Measurements from ENCODE around the gene FKBP10. TPM values are rescaled to one million over a fixed set of nuclear protein-coding genes. Genes with fewer than 3 reads are reported as not detected.
"Not testable (repeated sequence)": the region's sequence is repeated elsewhere in the genome, so short reads cannot be mapped to it uniquely, and the experiment has no call there.

Gene FKBP10
- total RNA-seq, 4 donors from 2014 or later, result 4.2 to 25.4 (median 6.8) TPM

GRCh38 chr17:41837761-41838538, 25.1 kb downstream of the FKBP10 start, which contains the start of gene KLHL10:
TSS of gene KLHL10 (plus strand) at chr17:41837825. CDS start at chr17:41837933, 108 bp downstream.
- 96 to 97% methylated on average over 15 of the region's 15 CpGs for whole genome bisulfite sequencing, 2 donors
- no peak for DNase-seq (ENCODE audit: low spot score in 2 of 2)
- H3K4me3 ChIP-seq (ENCODE audit: low read depth, poor library complexity, severe bottlenecking), result no peak within 1 kb of the TSS
- TF ChIP-seq CTCF (IDR thresholded peaks at IDR 0.05) (no peak), POLR2A (IDR thresholded peaks at IDR 0.05) (no peak)
- intact Hi-C loops (cut with DNase I; ENCODE audit: low total_unique reads), result no loop called here

GRCh38 chr17:41839448-41839847, 26.6 kb downstream of the FKBP10 start:
- intact Hi-C loops (cut with DNase I; ENCODE audit: low total_unique reads); H3K4me3 ChIP-seq (ENCODE audit: low read depth, poor library complexity, severe bottlenecking); DNase-seq (ENCODE audit: low spot score in 2 of 2): not testable (repeated sequence)
- WGBS, 2 donors, result 93 to 98% methylated on average over 2 of the region's 2 CpGs

GRCh38 chr17:41840781-41841180, 28.0 kb downstream of the FKBP10 start:
- intact Hi-C loops (cut with DNase I; ENCODE audit: low total_unique reads); H3K4me3 ChIP-seq (ENCODE audit: low read depth, poor library complexity, severe bottlenecking); DNase-seq (ENCODE audit: low spot score in 2 of 2): not testable (repeated sequence)
- 93% methylated on average over 6 of the region's 6 CpGs for WGBS, 2 donors

- no peak for TF ChIP-seq POLR2A (IDR thresholded peaks at IDR 0.05)
- no peak for TF ChIP-seq CTCF (IDR thresholded peaks at IDR 0.05)
- no peak overlapping the region for H3K4me3 ChIP-seq (ENCODE audit: low read depth, poor library complexity, severe bottlenecking)
- no peak for DNase-seq (ENCODE audit: low spot score in 2 of 2)
- intact Hi-C loops (cut with DNase I; ENCODE audit: low total_unique reads), result no loop called here
- 92 to 99% methylated on average over 6 of the region's 6 CpGs for WGBS, 2 donors
Observed at GRCh38 chr17:41844971-41845370, 32.2 kb downstream of the FKBP10 start.

- no peak overlapping the region for H3K4me3 ChIP-seq (ENCODE audit: low read depth, poor library complexity, severe bottlenecking)
- WGBS, 2 donors, result 65 to 79% methylated on average over 4 of the region's 4 CpGs
- TF ChIP-seq CTCF (IDR thresholded peaks at IDR 0.05) (no peak), POLR2A (IDR thresholded peaks at IDR 0.05) (no peak)
- no peak for DNase-seq (ENCODE audit: low spot score in 2 of 2)
- intact Hi-C loops (cut with DNase I; ENCODE audit: low total_unique reads), result no loop called here
Observed at GRCh38 chr17:41848788-41849187, 36.0 kb downstream of the FKBP10 start.

GRCh38 chr17:41849251-41849990, 36.6 kb downstream of the FKBP10 start:
- no peak overlapping the region for H3K4me3 ChIP-seq (ENCODE audit: low read depth, poor library complexity, severe bottlenecking)
- intact Hi-C loops (cut with DNase I; ENCODE audit: low total_unique reads), result no loop called here
- TF ChIP-seq POLR2A (IDR thresholded peaks at IDR 0.05), result no peak
- no peak for TF ChIP-seq CTCF (IDR thresholded peaks at IDR 0.05)
- no peak for DNase-seq (ENCODE audit: low spot score in 2 of 2)
- 77% methylated on average over 4 of the region's 4 CpGs for WGBS, 2 donors

GRCh38 chr17:41851382-41851781, 38.6 kb downstream of the FKBP10 start:
- intact Hi-C loops (cut with DNase I; ENCODE audit: low total_unique reads); H3K4me3 ChIP-seq (ENCODE audit: low read depth, poor library complexity, severe bottlenecking); DNase-seq (ENCODE audit: low spot score in 2 of 2): not testable (repeated sequence)
- 89 to 90% methylated on average over 14 of the region's 14 CpGs for WGBS, 2 donors

All from lower leg skin (tissue), 4 donors.